Uterus (tissue), 2 donors: ENCODE data around the gene LDLRAD2.

Experiments used
- CTCF ChIP-seq, 4 experiments: fragments of 200-600 bp in 2 of 4; fragments of 450-650 bp in 2 of 4; sonication (generic) in 2 of 4; IDR thresholded peaks; one replicate each; pipeline ENCODE4 v1.5.1; 2016 to 2019; ENCODE audit warnings: antibody characterized with exemption in 4 of 4, mild to moderate bottlenecking in 2 of 4, moderate library complexity in 1 of 4
- POLR2A ChIP-seq, 2 donors: fragments of 450-650 bp; IDR thresholded peaks; one replicate each; pipeline ENCODE4 v1.6.1; 2016; ENCODE audit warnings: antibody characterized with exemption in 2 of 2, mild to moderate bottlenecking in 1 of 2, moderate library complexity in 1 of 2

DNA sequence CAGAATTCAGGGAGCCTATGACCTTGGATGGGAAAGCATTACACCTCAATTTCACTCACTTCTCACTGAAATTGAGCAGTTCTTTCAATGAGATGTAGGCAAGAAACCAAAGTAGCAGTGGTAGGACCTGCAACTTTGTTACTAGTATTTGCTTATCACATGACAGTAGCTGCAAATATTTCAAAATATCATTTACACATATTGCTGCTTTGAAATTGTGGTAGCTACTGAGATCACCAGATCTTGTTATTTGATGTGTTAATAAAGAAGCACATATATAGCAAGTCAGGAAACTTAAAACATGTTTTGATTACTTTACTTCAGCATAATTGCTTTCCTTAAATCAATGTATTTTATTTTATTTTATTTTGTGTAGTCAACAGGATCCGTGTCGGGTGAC lies 12.9 kb downstream of the LDLRAD2 start:
- TF ChIP-seq CTCF (IDR thresholded peaks at IDR 0.05) (no peak), POLR2A (IDR thresholded peaks at IDR 0.05) (no peak)
